Measurements from ENCODE around the gene PDE7B. TPM values are rescaled to one million over a fixed set of nuclear protein-coding genes. Genes with fewer than 3 reads are reported as not detected.

PDE7B gene
- total RNA-seq, 3 donors from 2014 or later (not counting 1 experiment from before 2014, with no cell fraction given) = 0.14 to 0.18 TPM; not detected in 1

DNA sequence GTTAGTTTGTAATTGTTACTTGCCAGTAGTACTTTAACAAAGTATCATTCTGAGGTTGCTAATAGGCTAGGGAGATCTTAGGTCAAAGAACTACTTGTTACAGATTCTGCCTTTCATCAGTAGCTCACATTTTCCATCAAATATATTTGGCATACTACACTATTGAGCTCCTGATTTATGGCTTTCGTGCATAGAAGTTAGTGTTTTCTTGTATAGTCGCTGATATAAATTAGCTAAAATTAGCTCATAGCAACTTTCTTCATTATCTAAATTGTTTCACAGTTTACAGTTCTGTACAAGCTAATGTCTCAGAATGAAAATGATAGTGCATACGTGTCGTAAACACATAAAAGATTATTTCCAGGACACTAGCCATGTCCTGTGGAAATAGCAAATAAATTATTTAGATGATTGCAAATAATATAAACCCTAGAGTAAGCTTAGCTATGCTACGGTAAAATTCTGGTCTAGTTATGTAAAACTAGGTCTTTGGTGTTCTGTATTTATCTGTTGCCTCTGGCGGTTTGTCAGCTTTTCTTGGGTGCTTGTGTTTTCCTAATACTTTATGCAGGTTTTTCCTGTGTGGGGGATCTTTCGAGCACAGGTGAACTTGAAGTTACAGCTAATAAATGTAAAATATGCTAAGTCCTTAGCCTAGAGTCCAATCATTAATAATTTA, 15.1 kb downstream of the PDE7B start:
- DNase-seq (no peak), ATAC-seq (no peak)
- Histone ChIP-seq H3K4me1 (ENCODE audit: control insufficient read depth, insufficient read depth, low read length) (no peaks in the 10 kb centered on the region), H3K36me3 (ENCODE audit: control insufficient read depth, insufficient read depth, low read length) (no peaks in the 10 kb centered on the region), H3K27me3 (ENCODE audit: control insufficient read depth, insufficient read depth, low read length) (no peaks in the 10 kb centered on the region), H3K9me3 (ENCODE audit: control insufficient read depth, insufficient read depth, low read length) (no peaks in the 10 kb centered on the region), H3K27ac (ENCODE audit: low read length) (no peak overlapping the region), H3K4me3 (ENCODE audit: low read length) (no peak overlapping the region)
- Mint-ChIP-seq H3K9me3 (no peaks in the 10 kb centered on the region), H3K36me3 (no peaks in the 10 kb centered on the region), H3K4me3 (no peak overlapping the region), H3K27me3 (ENCODE audit: low read depth in 2 of 2) (peaks cover 0 to 2% of the 10 kb centered on the region in 2 donors), H3K27ac (no peak overlapping the region), H3K4me1 (no peaks in the 10 kb centered on the region)
- TF ChIP-seq, protein P1, sequence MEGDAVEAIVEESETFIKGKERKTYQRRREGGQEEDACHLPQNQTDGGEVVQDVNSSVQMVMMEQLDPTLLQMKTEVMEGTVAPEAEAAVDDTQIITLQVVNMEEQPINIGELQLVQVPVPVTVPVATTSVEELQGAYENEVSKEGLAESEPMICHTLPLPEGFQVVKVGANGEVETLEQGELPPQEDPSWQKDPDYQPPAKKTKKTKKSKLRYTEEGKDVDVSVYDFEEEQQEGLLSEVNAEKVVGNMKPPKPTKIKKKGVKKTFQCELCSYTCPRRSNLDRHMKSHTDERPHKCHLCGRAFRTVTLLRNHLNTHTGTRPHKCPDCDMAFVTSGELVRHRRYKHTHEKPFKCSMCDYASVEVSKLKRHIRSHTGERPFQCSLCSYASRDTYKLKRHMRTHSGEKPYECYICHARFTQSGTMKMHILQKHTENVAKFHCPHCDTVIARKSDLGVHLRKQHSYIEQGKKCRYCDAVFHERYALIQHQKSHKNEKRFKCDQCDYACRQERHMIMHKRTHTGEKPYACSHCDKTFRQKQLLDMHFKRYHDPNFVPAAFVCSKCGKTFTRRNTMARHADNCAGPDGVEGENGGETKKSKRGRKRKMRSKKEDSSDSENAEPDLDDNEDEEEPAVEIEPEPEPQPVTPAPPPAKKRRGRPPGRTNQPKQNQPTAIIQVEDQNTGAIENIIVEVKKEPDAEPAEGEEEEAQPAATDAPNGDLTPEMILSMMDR (IDR thresholded peaks at IDR 0.05) = no peak
- intact Hi-C loops (cut with micrococcal nuclease) = no loop called here
- WGBS (ENCODE audit: insufficient coverage) = 95% methylated on average over 3 of the region's 7 CpGs

DNA sequence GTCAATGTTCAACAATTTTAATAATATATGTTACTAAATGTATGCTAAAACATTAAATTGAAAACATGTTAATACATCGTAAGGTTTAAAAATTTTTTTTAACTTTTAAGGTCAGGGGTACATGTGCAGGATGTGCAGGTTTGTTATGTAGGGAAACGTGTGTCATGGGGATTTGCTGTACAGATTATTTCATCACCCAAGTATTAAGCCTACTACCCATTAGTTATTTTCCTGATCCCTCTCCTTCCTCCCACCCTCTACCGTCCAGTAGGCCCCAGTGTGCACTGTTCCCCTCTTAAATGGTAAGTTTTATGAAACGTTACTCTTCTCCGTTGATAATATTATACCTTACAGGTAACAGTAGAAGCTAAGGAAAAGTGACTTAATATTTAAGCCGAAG, 15.8 kb downstream of the PDE7B start:
- intact Hi-C loops (cut with micrococcal nuclease) = no loop called here
- no peak overlapping the region for H3K4me3 ChIP-seq (ENCODE audit: low read length)
- Mint-ChIP-seq H3K4me1 (no peaks in the 10 kb centered on the region), H3K27me3 (ENCODE audit: low read depth in 2 of 2) (peaks cover 0 to 2% of the 10 kb centered on the region in 2 donors), H3K4me3 (no peak overlapping the region), H3K9me3 (no peaks in the 10 kb centered on the region), H3K36me3 (no peaks in the 10 kb centered on the region), H3K27ac (no peak overlapping the region)
- WGBS (ENCODE audit: insufficient coverage) = no CpG with 5 or more reads among the region's 6 CpGs
- DNase-seq = no peak
- TF ChIP-seq, protein P1 (IDR thresholded peaks at IDR 0.05) = no peak
- H3K27ac ChIP-seq (ENCODE audit: low read length) = no peak overlapping the region
- H3K36me3 ChIP-seq (ENCODE audit: control insufficient read depth, insufficient read depth, low read length) = no peaks in the 10 kb centered on the region
- no peaks in the 10 kb centered on the region for H3K9me3 ChIP-seq (ENCODE audit: control insufficient read depth, insufficient read depth, low read length)
- H3K4me1 ChIP-seq (ENCODE audit: control insufficient read depth, insufficient read depth, low read length) = no peaks in the 10 kb centered on the region
- H3K27me3 ChIP-seq (ENCODE audit: control insufficient read depth, insufficient read depth, low read length) = no peaks in the 10 kb centered on the region
- no peak for ATAC-seq

DNA sequence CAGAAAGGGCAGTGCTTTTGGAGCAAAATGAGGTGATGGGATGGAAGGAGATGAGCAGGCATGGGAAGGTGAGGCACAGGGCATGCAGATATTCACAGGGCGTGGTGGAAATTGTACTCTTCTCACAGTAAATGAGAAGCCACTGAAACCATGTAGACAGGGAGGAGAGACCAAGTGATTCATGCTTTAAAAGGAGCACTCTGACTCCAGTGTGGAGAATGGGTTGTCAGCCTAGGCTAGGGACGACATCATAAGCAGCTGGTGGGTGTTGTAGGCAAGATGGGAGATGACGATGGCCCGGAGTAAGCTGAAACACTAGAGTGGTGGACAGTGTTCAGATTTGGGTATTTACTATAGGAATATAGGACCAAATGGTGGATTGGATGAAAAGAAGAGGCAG, 18.4 kb downstream of the PDE7B start:
- ATAC-seq (no peak), DNase-seq (no peak)
- 91% methylated on average over 4 of the region's 4 CpGs for WGBS (ENCODE audit: insufficient coverage)
- no peaks in the 10 kb centered on the region for H3K4me1 ChIP-seq (ENCODE audit: control insufficient read depth, insufficient read depth, low read length)
- intact Hi-C loops (cut with micrococcal nuclease) = no loop called here
- Mint-ChIP-seq H3K4me3 (no peak overlapping the region), H3K27me3 (ENCODE audit: low read depth in 2 of 2) (peaks cover 0 to 2% of the 10 kb centered on the region in 2 donors), H3K27ac (no peak overlapping the region), H3K4me1 (no peaks in the 10 kb centered on the region), H3K36me3 (no peaks in the 10 kb centered on the region), H3K9me3 (no peaks in the 10 kb centered on the region)
- H3K9me3 ChIP-seq (ENCODE audit: control insufficient read depth, insufficient read depth, low read length) = no peaks in the 10 kb centered on the region
- H3K27ac ChIP-seq (ENCODE audit: low read length) = no peak overlapping the region
- TF ChIP-seq, protein P1 (IDR thresholded peaks at IDR 0.05) = no peak
- no peaks in the 10 kb centered on the region for H3K36me3 ChIP-seq (ENCODE audit: control insufficient read depth, insufficient read depth, low read length)
- no peaks in the 10 kb centered on the region for H3K27me3 ChIP-seq (ENCODE audit: control insufficient read depth, insufficient read depth, low read length)
- no peak overlapping the region for H3K4me3 ChIP-seq (ENCODE audit: low read length)

DNA sequence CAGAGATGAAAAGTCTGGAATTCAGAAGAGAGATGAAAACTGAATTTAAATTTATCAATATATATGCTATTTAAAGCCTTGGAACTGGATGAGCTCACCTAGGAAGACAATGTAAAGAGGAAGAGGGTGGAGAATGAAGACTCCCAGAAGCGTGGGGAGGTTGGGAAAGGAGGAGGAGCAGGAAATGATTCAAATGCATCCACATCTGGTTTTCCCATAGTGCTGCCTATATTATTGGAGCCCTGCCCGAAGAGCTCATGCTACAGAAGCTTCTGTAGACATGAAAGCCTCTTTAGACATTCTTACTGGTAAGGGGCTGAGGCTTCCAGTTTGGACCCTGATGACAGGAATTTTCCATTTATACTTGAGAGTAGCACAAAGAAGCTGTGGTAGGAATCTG, 19.2 kb downstream of the PDE7B start:
- H3K27me3 ChIP-seq (ENCODE audit: control insufficient read depth, insufficient read depth, low read length) = no peaks in the 10 kb centered on the region
- Mint-ChIP-seq H3K27ac (no peak overlapping the region), H3K36me3 (no peaks in the 10 kb centered on the region), H3K9me3 (no peaks in the 10 kb centered on the region), H3K27me3 (ENCODE audit: low read depth in 2 of 2) (no peaks in the 10 kb centered on the region), H3K4me3 (no peak overlapping the region), H3K4me1 (peaks cover 2 to 3% of the 10 kb centered on the region in 2 donors)
- DNase-seq (no peak), ATAC-seq (no peak)
- H3K27ac ChIP-seq (ENCODE audit: low read length) = no peak overlapping the region
- H3K4me3 ChIP-seq (ENCODE audit: low read length) = no peak overlapping the region
- TF ChIP-seq, protein P1 (IDR thresholded peaks at IDR 0.05) = no peak
- no peaks in the 10 kb centered on the region for H3K9me3 ChIP-seq (ENCODE audit: control insufficient read depth, insufficient read depth, low read length)
- WGBS (ENCODE audit: insufficient coverage) = 92% methylated on average over 2 of the region's 2 CpGs
- H3K4me1 ChIP-seq (ENCODE audit: control insufficient read depth, insufficient read depth, low read length) = peaks cover under 1% of the 10 kb centered on the region
- intact Hi-C loops (cut with micrococcal nuclease) = no loop called here
- H3K36me3 ChIP-seq (ENCODE audit: control insufficient read depth, insufficient read depth, low read length) = no peaks in the 10 kb centered on the region

Measured in natural killer cell (primary cell).